Fibroblast of the aortic adventitia (primary cell): ENCODE measurements around the gene TBR1. TPM values are rescaled to one million over a fixed set of nuclear protein-coding genes. Genes with fewer than 3 reads are reported as not detected.

Experiments used
- DNase-seq: peaks from one replicate; pipeline ENCODE4 v3.0.0-alpha.2; 2010; ENCODE audit warnings: low read depth
- H3K4me3 ChIP-seq: 2 replicates; pipeline ENCODE4 v1.5.1; 2011; ENCODE audit warnings: low read depth, mild to moderate bottlenecking, control low read depth, low read length, moderate library complexity
- CTCF ChIP-seq: IDR thresholded peaks from 2 replicates; pipeline ENCODE4 v1.5.1; 2011; ENCODE audit warnings: mild to moderate bottlenecking, low read length, control low read depth, inconsistent platforms; ENCODE audit not compliant: insufficient read depth
- total RNA-seq: library from RNA; depleted of rRNA; stranded (reverse); fragments of >200 nt; gene quantifications from 2 replicates; pipeline ENCODE4 v1.2.3, GENCODE V29; 2012; ENCODE audit warnings: low replicate concordance

Gene TBR1
- total RNA-seq, 1 donor = not detected

DNA sequence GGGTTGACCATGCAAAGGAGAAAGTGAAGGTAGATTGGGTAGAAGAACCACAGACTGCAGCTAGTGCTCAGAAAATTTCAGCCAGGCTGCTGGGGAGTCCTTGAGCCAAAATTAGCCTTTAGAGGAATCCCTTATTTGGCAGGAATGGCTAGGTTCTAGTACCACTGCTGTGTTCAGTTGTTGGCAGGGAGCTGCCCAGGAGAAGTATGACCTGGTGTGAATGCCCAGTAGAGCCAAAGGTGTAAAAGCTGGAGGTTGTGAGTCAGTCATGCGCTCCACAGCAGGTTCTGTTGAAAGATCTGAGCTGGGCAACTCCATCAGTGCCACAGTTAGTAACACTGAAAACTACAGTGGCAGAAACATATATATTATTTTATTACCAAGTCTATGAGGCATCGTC is 36.4 kb upstream of the TBR1 start:
- TF ChIP-seq CTCF = no peak
- H3K4me3 ChIP-seq = no peak overlapping the region
- no peak for DNase-seq

DNA sequence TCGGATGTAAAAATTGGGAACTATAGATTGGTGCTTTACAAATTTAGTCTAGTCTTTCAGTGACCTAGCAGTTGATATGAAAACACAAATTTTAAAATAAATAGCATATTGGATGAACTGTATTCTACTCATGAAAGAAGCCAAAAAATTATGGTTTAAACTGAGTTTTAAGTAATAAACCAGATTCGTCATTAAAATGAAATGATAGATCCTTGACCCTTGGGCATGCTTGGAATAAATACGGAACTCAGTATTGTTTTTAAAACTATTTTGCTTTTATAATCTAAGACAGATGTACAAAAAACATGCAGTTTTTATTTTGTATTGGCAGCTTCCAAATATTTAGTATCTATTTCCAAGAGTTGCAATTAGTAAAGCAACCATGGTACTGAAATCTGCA is 34.6 kb upstream of the TBR1 start:
- no peak for DNase-seq
- TF ChIP-seq CTCF = no peak

GRCh38 chr2:161382747-161383146 is 33.4 kb upstream of the TBR1 start:
- no peak overlapping the region for H3K4me3 ChIP-seq
- TF ChIP-seq CTCF = no peak
- DNase-seq = no peak

More for the DNA sequence above, 34.6 kb upstream of the TBR1 start:
- H3K4me3 ChIP-seq = no peak overlapping the region

GRCh38 chr2:161384864-161385263 is 31.2 kb upstream of the TBR1 start:
- TF ChIP-seq CTCF = no peak
- DNase-seq = no peak

DNA sequence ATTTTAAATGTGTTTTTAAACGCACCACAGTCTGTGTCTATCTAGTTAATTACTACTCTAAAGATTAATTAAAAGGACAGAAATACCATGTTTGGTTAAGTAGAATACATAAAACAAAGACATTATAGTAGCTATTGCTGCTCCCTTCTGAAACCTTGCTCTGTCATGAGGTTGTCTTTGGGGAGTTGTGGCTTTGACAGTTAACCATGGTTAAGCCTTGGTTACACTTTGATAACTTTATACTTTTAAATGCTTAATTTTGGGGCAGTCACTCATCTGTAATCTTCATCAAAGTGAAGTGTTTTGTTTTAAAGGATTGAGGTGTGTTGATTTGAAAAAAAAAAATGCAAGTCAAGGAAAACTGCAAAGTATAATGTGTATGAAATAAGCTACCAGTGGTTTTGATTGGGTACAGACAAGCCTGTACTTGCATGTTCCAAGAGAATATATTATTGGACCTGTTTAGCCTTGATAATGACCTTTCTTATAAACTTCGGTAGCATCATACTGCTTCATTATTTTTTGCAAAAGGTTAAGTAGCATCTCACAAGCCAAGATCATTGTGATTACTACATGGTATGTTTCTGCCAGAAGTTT is 29.8 kb upstream of the TBR1 start:
- no peak for DNase-seq
- no peak for TF ChIP-seq CTCF
- no peak overlapping the region for H3K4me3 ChIP-seq

More at GRCh38 chr2:161384864-161385263, 31.2 kb upstream of the TBR1 start:
- no peak overlapping the region for H3K4me3 ChIP-seq

DNA sequence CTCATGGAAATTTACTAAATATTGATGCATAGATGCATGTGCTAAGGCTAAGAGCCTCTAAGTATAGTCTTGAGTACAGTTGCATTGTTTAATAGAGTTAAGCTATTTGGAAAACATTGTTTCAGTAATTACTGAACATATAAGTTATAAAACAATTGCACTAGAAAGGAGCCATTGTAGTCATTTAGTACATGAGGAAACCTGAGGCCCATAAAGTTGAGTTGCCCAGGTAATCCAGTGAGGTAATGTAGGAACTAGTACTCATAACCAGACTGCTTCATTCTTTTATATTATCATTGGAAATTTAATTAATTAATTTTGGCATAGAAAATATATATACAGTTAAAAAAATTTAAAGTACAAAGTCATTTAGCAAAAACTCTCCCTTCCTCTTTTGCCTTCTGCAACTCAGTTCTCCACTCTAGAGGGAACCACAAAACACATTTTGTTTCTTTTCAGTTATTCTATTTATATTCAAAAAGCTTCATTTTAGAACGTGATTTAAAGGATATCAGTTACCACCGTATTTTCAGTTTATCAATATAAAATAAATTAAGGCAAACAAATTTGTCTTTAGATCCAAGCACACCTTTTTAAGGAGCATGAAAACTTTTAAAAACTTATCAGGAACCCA is 27.8 kb upstream of the TBR1 start:
- no peak for DNase-seq
- H3K4me3 ChIP-seq = no peak overlapping the region
- no peak for TF ChIP-seq CTCF
